Osteoblast (primary cell): ENCODE data around the gene EPHA6. TPM values are rescaled to one million over a fixed set of nuclear protein-coding genes. Genes with fewer than 3 reads are reported as not detected.

Experiments used
- DNase-seq: peaks from one replicate; pipeline ENCODE4 v3.0.0; 2011; ENCODE audit warnings: low spot score, mixed read lengths; ENCODE audit not compliant: insufficient read length; ENCODE audit errors: missing footprints
- H2AFZ ChIP-seq: 2 replicates; pipeline ENCODE4 v1.6.0; 2011; ENCODE audit warnings: mild to moderate bottlenecking, low read length
- H3K27ac ChIP-seq: 2 replicates; pipeline ENCODE4 v1.5.1; 2011; ENCODE audit warnings: mild to moderate bottlenecking, low read depth, low read length, moderate library complexity
- H3K27me3 ChIP-seq: 2 replicates; pipeline ENCODE4 v1.6.0; 2012; ENCODE audit warnings: mild to moderate bottlenecking, control low read depth, inconsistent platforms, low read length, moderate library complexity; ENCODE audit not compliant: insufficient read depth
- H3K36me3 ChIP-seq: 2 replicates; pipeline ENCODE4 v1.5.1; 2011; ENCODE audit warnings: mild to moderate bottlenecking, low read length, control low read depth, moderate library complexity; ENCODE audit not compliant: insufficient read depth
- H3K4me1 ChIP-seq: 2 replicates; pipeline ENCODE4 v1.5.1; 2011; ENCODE audit warnings: mild to moderate bottlenecking, low read length, control low read depth, moderate library complexity; ENCODE audit not compliant: insufficient read depth
- H3K4me2 ChIP-seq: 2 replicates; pipeline ENCODE4 v1.6.0; 2011; ENCODE audit warnings: mild to moderate bottlenecking, low read length; ENCODE audit not compliant: insufficient read depth
- H3K4me3 ChIP-seq: fragments of 200-600 bp; sonication (generic); 3 replicates; pipeline ENCODE4 v1.5.1; 2012; ENCODE audit warnings: mild to moderate bottlenecking, low read length, inconsistent platforms; ENCODE audit not compliant: insufficient read depth
- H3K79me2 ChIP-seq: 2 replicates; pipeline ENCODE4 v1.6.0; 2012; ENCODE audit warnings: mild to moderate bottlenecking, low read length, control low read depth, inconsistent platforms; ENCODE audit not compliant: insufficient read depth
- H3K9me3 ChIP-seq: 2 replicates; pipeline ENCODE4 v1.5.1; 2011; ENCODE audit warnings: low read depth, low read length, control low read depth
- H4K20me1 ChIP-seq: 2 replicates; pipeline ENCODE4 v1.6.0; 2012; ENCODE audit warnings: mild to moderate bottlenecking, low read length, control low read depth; ENCODE audit not compliant: insufficient read depth
- CTCF ChIP-seq: IDR thresholded peaks from 2 replicates; pipeline ENCODE4 v1.5.1; 2011; ENCODE audit warnings: mild to moderate bottlenecking, low read depth, low read length, moderate library complexity; ENCODE audit errors: extremely low read depth
- total RNA-seq: library from RNA; depleted of rRNA; stranded (reverse); fragments of >200 nt; gene quantifications from 2 replicates; pipeline ENCODE4 v1.2.3, GENCODE V29; 2012

EPHA6 gene
- total RNA-seq, 1 donor = not detected

- Histone ChIP-seq H3K79me2 (no peaks in the 10 kb centered on the region), H3K4me3 (no peak overlapping the region), H3K36me3 (no peaks in the 10 kb centered on the region), H4K20me1 (no peaks in the 10 kb centered on the region), H3K9me3 (no peaks in the 10 kb centered on the region), H3K27ac (no peak overlapping the region), H2AFZ (no peak overlapping the region), H3K27me3 (no peaks in the 10 kb centered on the region), H3K4me2 (no peak overlapping the region), H3K4me1 (no peaks in the 10 kb centered on the region)
- no peak for DNase-seq
- no peak for TF ChIP-seq CTCF
Observed at GRCh38 chr3:97409612-97410011, 595.2 kb downstream of the EPHA6 start.

GRCh38 chr3:97421565-97421964 lies 607.2 kb downstream of the EPHA6 start:
- Histone ChIP-seq H3K36me3 (no peaks in the 10 kb centered on the region), H3K27me3 (no peaks in the 10 kb centered on the region)

GRCh38 chr3:97425002-97425401 lies 610.6 kb downstream of the EPHA6 start:
- Histone ChIP-seq H3K4me2 (no peak overlapping the region), H3K27ac (no peak overlapping the region), H3K4me1 (no peaks in the 10 kb centered on the region), H3K4me3 (no peak overlapping the region), H3K36me3 (no peaks in the 10 kb centered on the region), H3K27me3 (no peaks in the 10 kb centered on the region), H4K20me1 (no peaks in the 10 kb centered on the region), H3K9me3 (no peaks in the 10 kb centered on the region), H2AFZ (no peak overlapping the region), H3K79me2 (no peaks in the 10 kb centered on the region)
- DNase-seq = no peak
- TF ChIP-seq CTCF = no peak

More at GRCh38 chr3:97421565-97421964, 607.2 kb downstream of the EPHA6 start:
- no peaks in the 10 kb centered on the region for H3K9me3 ChIP-seq
- no peak for TF ChIP-seq CTCF
- no peaks in the 10 kb centered on the region for H3K79me2 ChIP-seq
- DNase-seq = no peak
- H3K4me1 ChIP-seq = no peaks in the 10 kb centered on the region
- H3K4me2 ChIP-seq = no peak overlapping the region
- H4K20me1 ChIP-seq = no peaks in the 10 kb centered on the region
- no peak overlapping the region for H2AFZ ChIP-seq
- H3K27ac ChIP-seq = no peak overlapping the region
- no peak overlapping the region for H3K4me3 ChIP-seq

GRCh38 chr3:97430601-97431000 lies 616.2 kb downstream of the EPHA6 start:
- no peaks in the 10 kb centered on the region for H3K79me2 ChIP-seq
- no peak for TF ChIP-seq CTCF
- H3K9me3 ChIP-seq = no peaks in the 10 kb centered on the region
- no peak overlapping the region for H3K27ac ChIP-seq
- H3K4me2 ChIP-seq = no peak overlapping the region
- H3K27me3 ChIP-seq = no peaks in the 10 kb centered on the region
- H3K4me1 ChIP-seq = no peaks in the 10 kb centered on the region
- no peak overlapping the region for H2AFZ ChIP-seq
- H3K4me3 ChIP-seq = no peak overlapping the region
- no peaks in the 10 kb centered on the region for H4K20me1 ChIP-seq
- H3K36me3 ChIP-seq = no peaks in the 10 kb centered on the region
- DNase-seq = no peak
